Fibroblast of skin of scalp (primary cell): ENCODE measurements around the gene CHRNA7.

Source experiments
- DNase-seq: peaks from one replicate; pipeline ENCODE4 v3.0.0-alpha.2; 2013

The CHRNA7 gene

DNA sequence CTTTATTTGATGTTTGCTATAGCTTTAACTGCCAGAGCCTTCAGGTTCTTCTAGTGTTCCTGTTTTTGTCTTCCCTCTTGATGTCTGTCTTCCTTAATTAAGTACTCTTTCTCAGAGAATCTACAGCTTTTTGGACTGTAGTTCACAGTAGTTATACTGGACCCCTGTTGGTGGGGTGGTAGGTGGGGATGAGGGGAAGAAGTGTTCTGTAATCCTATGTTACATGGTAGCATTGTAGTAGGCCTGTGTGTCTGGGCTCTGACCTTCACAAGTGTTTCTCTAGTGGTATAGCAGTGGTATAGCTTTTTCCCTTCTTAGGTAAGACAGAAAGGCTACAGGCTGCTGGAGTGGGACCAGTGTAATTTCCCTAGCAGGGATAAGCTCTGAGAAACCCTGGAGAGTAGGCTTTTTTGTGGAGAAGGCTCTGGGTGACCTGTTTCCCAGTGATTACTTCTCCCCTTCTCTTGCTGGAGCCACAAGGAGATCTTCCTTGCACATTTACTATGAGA is 59.6 kb downstream of the CHRNA7 start:
- no peak for DNase-seq

DNA sequence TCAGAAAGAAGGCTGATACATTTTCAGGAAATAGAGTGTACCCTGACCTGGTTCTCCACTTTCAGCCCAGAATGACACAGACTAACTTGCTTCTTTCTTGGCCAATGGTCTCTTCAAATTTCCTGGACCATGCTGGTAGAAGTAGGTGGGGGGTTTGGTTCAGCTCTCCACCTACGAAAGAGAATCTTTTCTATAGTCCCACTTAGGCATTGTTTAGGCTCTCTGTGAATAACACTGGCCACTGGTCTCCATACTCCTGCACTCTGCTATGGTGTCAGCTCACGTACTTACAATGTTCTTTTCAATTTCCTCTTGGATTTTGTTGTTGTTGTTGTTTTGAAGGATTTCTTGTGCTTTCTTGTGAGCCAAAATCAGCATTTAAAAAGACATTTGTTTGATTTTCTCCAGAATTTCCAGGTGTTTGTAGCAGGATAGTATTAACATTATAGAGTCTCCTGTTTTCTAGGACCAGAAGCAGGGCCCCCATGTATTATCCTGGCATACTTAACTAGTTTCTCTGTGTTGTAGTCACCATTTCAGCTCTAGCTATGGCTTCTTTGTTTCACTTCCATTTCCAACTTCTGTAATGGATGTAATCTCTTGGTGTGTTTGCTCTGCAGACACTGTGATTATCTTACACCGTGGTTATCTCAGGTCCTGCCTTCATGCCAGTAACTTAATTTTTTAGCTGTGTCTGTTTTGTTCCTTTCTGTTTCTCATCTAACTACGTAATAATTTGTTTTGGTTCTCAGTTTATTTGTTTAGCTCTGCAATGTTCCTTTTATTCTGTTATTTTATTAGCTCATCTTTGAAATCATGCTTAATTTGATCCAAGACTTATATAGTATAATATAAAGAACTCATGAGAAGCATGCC is 61.4 kb downstream of the CHRNA7 start:
- DNase-seq, result no peak

DNA sequence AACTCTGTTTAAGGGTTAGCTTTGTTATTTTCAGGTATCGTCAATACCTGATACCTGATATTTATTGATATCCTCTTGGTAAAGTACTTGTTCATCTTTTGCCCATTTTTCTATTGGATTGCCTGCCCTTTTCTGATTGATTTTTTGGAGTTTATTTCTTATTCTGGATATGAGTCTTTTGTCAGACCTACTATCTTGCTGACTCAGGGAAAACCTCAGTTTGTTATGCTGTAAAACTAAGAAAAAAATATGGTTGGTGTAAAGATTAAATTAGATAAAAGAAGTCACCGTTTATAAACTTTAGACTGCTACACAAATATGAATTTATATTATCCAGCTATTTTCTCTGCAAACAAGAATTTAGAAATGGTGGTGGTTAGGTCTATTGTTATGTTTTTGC is 65.9 kb downstream of the CHRNA7 start:
- no peak for DNase-seq

DNA sequence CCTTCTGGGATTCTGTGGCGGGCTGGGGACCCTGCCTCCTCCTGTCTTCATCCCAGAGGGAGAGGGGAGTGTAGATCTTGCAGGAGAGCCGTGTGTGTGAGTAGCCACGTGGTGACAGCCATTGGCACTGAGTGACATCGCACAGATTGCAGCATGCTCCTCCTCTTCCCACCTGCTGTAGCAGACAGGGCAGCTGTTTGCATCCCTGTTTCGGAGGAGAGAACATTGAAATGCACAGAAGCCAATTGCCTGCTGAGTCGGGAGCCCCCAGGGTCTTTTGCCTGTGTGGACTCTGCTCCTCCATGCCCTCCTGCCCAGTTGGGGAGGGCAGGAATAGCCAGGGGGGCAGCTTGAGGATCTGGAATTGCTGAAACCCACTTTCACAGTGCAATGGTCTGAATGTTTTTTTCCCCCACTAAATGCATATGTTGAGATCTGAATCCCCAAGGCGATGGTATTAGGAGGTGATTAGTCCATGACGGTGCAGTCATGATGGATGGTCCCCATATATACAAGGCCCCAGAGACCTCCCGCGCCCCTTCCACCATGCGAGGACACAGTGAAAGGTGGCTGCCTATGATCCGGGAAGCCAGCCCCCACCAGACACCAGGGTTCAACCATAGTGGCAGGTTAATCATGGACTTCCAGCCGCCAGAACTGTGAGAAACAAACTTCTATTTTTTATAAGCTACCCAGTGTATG is 66.8 kb downstream of the CHRNA7 start:
- DNase-seq, result no peak

DNA sequence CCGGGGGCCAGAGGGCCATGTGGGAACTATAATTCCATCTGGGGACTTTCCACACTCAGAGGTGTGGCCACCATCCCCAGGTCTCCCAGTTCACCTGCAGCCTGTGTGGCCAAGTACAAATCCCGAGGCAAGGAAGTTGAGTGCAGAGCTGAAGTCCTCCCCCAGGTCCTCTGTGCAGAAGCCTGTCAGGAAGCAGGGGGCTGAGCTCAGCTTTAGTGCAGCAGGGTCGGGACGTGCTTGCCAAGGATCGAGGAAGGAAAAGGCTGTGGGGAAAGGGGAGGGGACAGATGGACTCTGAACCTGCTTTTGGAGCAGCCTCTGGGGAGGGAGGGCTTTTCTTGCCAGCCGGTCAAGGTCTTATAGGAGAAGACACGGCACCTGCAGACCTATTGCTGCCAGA is 67.7 kb downstream of the CHRNA7 start:
- DNase-seq, result no peak

DNA sequence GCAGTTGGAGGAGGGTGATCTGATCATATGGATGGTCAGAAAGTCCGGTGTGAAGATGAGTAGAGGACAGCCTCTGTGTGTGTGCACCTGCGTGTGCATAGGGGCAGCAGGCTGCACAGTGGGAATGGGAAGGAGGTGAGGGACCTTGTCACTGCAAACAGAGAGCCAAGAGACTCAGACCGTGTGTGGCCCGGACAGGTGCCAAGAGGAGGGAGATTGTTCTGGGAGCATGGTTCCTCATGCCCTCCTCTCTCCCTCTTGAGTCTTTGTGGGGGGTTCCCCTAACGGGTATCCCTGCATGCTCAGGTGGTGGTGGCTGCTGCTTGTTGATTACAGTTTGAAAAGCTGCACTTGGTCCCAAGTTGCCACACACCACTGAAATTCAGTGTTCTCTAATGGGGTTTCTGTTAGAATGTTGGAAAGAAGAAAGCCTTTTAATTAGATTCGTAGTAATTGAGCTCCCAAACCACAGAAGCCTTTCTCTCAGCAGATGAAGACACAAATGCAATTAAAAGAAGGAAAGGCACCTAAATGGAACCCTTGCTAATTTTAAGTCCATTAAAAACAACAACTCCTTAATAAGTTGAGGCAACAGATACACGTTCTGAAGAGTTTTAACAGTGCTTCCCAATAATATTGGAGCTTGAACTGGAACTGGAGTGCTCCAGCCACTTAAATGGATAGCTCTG is 68.9 kb downstream of the CHRNA7 start:
- no peak for DNase-seq

DNA sequence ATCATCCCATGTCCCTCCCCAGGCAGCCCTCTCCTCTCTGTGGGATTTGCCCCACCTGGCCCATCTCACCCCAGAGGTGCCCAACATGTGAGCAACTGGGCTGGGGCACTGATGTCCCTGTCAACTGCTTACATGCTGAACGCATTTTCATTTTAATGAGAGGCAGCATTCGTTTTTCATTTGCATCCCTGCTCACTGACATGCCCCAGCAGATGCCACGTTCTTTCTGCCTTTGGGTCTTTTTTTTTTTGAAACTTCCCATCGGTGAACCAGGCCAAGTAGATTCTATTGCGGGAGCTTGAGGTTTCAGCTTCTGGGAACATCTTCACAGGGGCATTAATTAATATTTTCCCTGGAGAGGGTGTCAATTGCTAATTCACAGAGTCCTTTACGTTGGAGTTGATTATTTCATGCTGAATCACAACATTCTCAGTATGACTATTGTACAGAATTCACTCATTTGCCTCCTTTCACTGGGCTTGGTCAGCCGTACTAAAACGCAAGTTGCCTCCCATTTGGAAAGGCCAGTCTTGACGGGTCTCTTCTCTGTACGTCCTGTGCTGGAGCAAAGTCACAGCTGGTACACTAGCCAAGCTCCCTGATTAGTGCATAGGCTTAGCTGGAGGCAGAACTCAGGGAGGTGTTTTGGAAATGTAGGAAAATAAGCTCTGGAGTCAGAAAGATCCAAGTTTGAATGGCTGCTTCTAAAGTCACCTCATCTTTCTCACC is 69.8 kb downstream of the CHRNA7 start:
- DNase-seq, result no peak

DNA sequence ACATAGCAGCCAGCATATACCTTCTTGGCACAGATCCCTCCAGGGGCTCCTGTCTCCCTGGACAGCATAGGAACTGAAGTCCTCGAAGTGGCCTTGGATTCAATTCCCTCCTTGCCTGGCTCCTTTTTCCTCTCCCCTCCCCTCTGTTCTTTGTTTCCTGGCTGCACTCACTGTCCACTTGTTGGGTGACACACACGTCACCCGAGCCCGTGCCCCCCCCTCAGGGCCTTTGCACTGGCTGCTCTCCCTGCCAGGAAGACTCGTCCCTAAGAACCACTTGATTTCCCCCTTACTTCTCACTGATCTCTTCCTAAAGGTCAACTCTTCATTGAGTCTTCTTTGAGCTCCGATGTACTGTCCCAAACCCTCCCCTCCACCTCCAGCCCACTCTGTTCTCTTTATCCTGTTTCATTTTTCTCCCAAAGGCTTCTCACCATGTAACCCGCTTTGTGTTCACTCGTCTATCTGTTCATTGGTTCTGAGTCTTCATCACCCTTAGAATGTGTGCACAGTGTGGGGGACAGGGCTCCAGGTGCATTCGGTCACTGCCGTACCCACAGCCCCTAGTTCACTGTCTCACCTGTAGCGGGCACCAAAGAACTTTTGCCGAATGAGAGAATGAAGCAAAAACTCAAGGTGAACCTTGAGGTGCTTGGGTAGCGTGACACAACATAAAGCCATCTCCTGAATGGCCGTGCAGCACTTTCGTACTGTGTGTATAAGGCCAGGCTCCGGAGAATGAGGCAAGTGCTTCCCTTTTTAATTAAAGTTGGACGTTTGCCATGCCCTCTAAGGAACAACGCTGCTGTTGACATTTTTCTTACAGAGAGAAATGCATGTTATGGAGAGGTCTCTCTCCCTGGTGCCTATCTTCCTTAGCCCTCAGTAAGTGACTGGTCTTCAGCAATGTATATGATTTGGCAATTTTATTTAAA is 74.0 kb downstream of the CHRNA7 start:
- DNase-seq, result no peak

DNA sequence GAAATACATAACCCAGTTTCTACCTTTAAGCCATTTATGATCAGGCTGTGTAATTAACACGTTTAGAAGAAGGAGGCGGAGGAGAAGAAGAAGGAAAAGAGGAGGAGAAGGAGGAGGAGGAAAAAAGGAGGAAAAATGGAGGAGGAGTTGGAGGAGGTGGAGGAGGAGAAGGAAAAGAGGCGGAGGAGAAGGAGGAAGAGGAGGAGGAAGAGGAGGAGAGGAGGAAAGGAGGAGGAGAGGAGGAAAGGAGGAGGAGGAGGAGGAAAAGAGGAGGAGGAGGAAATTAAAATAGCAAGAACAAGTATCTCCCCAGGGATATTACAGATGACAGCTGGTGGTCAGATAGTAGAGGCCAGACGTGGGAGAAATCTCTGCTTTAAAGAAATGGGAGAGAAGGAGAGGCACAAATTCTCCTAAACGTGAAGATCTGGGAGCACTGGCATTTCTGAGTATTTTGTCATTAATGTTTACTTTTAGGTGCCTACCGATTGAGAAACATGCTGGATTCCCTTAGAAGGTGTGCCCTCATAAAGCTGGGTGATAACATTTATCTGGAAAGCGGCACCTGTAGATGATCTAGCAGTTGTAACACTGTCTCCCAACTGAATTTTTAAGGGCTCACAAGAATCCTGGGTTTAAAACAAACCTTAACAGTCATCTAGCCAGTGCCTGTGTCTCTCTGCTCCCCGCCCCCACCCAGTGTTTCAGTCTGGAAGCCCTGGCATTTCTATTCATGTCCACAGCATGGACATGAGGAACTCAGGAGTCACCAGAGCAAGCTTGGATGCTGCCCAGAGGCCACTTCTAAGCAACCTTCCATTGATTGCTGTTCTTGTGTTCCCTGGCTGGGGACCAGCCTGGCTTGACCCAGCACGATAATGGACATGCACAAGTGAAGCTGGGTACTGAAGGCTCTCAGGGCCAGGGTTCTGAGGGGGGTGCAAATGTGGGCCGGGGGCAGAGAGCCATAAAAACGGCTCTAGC is 75.2 kb downstream of the CHRNA7 start:
- no peak for DNase-seq

DNA sequence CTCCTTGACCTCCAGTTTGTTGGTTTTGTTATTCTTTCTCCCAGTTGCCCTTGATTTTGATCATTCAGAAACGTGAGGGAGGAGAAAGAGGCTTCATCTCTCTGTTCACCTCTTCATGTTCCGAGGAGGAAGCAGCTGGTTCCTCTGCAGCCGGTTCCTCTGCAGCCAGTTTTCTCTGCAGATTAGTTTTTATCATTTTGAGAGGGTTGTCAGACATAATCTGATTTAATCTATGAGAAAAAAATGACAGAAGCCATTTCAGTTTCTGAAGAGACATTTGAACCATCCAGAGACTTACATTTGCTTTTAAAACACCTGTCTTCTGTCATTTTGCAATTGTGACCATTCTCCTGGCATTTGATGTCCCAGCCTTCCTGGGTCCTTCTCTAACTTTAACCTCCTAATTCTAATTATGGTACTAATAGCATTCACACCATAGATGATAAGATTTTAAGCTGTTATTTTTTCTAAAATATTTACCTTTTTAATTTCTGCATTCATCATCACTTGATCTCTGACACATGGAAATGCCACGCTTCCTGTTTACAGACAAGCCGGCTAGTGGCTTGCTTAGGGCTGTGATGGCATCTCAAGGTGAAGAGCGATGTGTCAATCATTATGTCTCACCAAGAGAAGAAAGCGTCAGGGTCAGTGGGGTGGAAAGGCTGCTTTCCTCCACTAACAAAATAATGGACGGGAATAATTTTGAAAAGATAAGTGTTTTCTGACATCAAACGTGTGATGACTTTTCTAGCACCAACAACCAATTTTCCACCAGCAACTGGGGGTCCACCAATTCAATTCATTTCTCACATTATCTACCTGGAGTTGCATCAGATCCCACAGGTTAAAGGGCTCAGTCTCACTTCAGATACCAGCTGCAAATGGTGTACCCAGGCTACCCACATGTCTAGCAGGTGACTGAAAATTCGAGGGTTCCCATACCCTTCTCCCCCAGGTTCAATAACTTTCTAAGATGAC is 76.4 kb downstream of the CHRNA7 start:
- DNase-seq, result no peak

DNA sequence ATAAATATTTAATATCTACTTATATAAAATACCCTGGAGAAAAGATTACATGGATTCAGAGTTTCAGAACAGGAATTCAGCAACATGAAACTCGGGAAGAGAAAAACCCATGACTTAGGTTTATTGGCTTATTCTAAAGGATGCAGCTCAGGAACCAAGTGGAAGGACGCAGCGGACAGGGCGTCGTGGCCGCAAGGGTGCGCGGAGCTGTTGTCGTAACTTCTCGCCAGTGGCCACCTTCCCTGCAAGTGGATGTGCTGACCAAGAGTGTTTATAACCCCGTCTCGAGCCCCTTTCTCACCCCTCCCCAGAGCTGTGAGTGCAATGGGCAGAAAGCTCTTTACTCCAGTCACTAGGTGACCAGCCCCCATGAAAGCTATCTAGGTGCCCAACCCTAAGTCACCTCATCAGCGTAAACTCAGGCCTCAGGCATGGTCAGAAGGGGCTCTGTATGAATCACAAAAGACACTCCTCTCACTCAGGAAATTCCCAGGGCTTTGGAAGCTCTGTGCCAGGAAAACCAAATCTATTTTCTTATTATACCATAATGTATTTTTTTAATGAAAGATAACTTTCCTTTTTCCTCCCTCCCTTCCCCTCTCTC is 77.3 kb downstream of the CHRNA7 start:
- no peak for DNase-seq

DNA sequence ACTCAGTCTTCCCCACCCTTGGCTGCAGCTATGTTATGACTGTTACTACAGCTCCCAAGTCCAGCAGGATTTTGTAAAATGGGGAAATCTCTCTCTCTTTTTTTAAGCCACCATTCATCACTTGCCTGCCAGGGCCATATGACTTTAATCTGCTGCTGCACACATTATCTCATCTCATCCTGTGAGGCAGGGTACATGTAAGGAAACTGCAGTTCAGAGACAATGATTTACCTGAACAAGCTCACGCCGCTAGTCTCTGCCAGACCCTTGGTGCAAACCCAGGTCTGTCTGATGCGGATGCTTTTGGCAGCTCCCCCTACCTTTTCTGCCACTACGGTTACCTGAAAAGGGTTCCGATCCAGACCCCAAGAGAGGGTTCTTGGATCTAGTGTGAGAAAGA is 78.3 kb downstream of the CHRNA7 start:
- DNase-seq, result no peak

DNA sequence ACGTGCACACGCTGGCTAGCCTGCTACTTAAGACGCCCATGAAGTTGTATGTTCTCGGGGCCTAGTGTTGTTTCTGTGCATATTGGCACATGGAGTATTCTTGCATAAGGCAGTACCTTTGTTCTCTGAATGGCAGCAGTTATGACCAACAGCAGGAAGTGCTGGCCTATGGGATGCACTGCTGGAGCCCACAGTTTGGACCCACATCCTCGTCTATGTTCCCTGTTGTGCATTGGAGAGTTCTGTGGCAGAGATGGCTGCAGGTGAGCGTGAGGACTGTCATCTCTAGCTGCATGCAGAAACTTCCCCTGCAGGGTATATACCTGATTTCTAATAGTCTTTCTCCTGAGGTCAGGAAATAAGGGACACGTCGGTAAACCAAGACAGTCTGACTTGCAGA is 81.8 kb downstream of the CHRNA7 start:
- no peak for DNase-seq

DNA sequence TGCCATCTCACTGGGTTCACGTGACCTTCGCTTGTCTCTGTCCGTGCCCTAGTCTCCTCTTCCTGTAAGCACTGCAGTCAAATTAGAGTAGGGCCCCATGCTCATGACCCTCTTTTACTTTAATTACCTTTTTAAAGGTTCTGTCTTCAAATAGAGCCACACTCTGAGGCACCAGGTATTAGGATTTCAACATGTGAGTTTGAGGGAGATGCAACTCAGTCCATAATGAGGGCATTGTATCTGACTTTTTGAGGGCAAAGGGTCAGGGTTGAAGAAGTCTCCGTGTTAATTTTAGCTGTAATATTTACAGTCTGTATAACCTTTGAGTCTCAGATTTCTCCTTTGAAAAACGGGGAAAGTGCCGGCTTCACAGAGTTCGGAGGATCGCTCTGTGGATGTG is 82.9 kb downstream of the CHRNA7 start:
- no peak for DNase-seq

DNA sequence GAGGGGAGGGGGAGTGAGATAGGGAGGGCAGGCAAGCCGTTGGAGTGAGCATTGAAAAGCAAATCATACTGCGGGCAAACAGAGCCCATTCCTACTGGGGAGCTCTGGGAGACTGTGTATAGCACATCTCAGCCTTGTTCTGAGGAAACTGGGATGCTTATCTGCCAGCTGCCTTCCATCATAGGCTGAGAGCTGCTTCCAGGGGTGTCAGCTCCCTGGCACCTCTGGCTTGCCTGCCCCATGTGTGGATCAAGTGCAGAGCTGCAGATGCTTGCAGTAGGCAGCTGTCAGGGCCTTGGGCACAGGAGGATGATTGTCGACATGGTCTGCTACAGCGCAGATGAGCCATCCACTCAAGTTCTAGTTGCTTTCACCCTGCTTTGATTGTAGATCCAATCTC is 86.8 kb downstream of the CHRNA7 start:
- no peak for DNase-seq

DNA sequence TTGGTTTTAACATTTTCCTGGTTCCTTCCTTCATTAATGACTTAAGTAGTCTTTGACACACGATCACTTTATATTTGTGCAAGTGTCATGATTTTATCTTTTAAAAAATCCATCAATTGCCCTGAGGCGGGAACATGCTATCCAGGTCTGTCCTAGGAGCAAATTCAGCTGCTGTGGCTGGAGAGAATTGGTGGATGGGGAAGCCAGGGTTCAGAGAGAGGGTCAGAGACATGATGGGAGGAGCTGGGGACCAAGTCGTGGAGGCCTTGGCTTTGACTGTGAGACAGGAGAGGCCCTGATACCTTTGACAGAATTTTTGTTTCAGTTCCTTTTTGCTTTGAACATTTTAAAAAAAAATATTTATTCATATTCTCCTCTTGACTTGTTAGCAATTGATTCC is 89.0 kb downstream of the CHRNA7 start:
- DNase-seq, result no peak

DNA sequence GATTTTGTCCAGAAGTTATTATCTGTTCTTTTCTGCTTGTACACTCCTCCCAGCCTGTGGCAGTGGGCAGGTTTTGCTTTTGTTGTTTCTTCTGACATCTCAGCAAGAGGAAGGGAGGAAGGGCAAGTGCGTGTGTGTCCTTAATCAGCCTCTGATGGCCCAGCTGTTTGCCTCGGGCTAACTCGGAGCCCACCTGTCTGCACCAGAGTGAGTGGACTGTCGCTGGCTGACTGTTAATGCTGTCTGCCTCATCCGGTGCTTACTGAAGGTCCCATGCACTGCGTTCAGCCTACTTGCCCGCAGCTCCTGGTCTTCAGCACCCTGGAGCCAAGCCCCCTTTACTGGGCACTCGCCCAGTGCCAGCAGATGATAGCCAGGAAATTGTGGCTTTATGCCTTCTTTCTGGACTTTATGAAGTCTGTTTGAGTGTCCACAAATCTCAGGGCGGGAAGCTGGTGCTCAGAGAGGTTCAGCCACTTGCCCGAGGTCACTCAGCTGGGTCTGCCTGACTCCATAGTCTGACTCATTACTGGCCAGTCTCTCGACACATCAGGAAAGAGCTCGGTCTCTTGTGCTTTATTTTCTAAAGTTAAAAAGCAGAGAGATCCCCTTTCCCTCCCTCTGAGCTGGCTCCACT is 89.5 kb downstream of the CHRNA7 start:
- no peak for DNase-seq
